Activated CD8-positive, alpha-beta memory T cell treated with anti-CD3 and anti-CD28 coated beads, Interleukin-2, amount 50 U/mL, for 48 hours (primary cell): ENCODE measurements around the gene SLC17A8.

Source experiments
- DNase-seq: peaks from one replicate; pipeline ENCODE4 v3.0.0-alpha.2; 2020

Gene SLC17A8

GRCh38 chr12:100433701-100434100 is 76.8 kb downstream of the SLC17A8 start:
- DNase-seq: no peak

GRCh38 chr12:100434177-100434576 is 77.3 kb downstream of the SLC17A8 start:
- DNase-seq: no peak

GRCh38 chr12:100435957-100436356 is 79.1 kb downstream of the SLC17A8 start:
- no peak for DNase-seq

- DNase-seq: no peak
These were observed 80.4 kb downstream of the SLC17A8 start for GRCh38 chr12:100437038-100437841.

- DNase-seq: no peak
These were observed 82.9 kb downstream of the SLC17A8 start for GRCh38 chr12:100439797-100440196.

GRCh38 chr12:100442403-100442802 is 85.5 kb downstream of the SLC17A8 start:
- DNase-seq: no peak

GRCh38 chr12:100443434-100443833 is 86.6 kb downstream of the SLC17A8 start:
- DNase-seq: no peak

DNA sequence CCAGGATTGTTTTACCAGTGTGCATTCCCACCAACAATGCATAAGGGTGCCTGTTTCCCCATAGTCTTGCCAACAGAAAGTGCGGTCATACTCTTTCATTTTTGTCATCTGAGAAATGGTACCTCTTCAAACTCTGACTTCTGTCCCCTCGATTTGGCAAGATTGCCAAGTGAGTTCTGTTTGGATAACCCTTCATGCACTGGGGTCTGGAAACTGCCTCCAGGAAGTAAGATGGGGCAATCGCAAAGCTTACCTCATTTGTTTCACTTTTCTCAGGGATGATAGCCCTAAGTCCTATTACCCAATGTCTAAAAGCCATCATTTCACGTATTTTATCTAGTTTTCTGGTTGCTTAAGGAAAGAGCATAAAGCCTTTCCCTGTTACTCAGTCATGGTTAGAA is 88.2 kb downstream of the SLC17A8 start:
- no peak for DNase-seq

DNA sequence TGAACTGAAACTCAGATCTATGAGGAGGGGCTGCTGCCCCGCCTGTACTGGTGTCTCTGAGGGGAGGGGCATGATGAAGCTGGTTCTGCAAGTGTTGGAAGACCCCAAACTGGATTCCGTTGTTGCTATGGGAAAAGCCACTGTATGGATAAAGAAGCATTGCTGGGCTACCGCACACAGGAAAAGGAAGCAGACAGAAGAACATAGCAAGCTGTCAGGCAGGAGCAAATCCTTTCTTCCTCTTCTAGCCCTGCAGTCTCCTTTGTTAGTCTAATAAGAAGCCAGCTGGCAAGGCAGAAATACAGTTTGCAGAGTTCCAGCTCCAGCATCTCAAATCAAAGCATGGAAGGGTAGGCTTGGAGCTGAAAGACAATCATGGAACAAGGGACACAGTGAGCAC is 90.5 kb downstream of the SLC17A8 start:
- no peak for DNase-seq

- no peak for DNase-seq
These were observed 91.8 kb downstream of the SLC17A8 start for GRCh38 chr12:100448656-100449055.

DNA sequence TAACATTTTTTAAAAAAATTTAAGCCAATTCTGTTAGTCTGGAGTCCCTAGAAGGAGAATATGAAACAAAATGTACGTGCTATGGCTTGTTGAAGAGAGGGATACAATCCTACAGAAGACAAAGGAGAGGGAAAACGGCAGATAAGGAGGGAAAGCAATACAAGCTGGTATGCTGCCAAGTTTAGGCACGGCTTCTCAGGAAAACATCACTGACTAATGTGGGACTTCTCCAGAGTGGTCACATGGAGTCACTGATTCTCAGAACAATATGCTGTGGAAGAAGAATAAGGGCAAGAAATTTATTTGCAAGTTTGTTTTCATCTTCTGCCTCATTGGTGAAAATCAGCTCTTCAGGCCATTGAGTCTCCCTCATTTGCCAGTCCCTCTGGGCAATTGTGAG is 93.9 kb downstream of the SLC17A8 start:
- no peak for DNase-seq

GRCh38 chr12:100453951-100454350 is 97.1 kb downstream of the SLC17A8 start:
- DNase-seq: no peak

DNA sequence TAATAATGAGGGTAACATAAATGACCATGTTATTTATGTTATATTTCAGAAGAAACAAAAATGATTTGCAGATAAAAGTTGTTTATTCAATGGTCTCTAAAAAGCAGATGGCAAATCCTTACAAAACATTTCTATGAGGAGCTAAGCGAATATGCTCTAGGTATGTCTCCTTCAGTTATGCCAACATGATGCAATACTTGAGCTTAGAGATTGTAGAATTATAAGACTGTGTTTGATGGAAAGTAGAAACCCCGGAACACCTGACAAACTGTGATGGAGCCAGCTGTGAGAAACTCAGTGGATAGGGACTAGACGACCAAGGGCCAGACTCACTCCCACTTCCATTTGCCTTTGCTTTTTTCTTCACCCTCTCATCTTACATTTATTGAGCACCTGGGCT is 99.0 kb downstream of the SLC17A8 start:
- DNase-seq: no peak

DNA sequence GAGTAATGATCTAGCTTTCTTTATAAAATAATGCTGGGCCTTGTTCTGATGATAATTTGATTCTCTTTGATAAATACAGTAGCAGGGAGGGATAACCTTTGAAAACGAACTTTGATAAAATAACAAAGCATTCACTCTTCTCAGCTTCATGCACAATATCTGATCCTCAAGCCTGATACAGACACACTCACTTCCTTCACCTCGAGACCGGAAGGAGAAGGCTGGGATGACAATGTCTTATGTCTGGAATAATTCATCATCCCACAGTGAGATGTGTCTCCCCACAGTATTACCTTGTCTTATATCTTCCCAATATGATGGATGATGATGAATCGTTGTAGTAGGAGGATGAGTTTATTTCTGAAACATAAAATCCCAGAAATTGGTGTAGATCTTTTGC is 101.3 kb downstream of the SLC17A8 start:
- DNase-seq: no peak

DNA sequence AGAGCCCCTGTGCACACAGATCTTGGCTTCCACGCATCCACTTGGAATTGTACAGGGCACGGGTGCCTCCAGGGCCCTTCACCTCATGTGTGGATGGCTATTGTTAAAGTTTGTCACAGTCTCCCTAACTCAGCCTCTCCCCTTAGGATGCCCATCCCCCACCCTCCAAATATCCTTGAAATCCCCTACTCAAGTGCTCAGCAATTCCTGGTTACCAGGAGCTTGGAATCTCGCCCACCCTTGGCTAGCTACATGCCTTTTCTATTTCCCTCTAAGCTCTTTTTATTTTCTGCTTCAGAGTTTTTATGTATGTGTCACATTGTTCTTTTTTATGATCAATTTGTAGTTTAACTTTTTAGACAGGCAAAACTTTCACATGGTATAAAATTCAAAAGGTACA is 103.8 kb downstream of the SLC17A8 start:
- DNase-seq: no peak

- DNase-seq: no peak
These were observed 104.6 kb downstream of the SLC17A8 start for GRCh38 chr12:100461330-100461973.

GRCh38 chr12:100463661-100464060 is 106.8 kb downstream of the SLC17A8 start:
- DNase-seq: no peak

GRCh38 chr12:100464529-100464928 is 107.7 kb downstream of the SLC17A8 start:
- no peak for DNase-seq

DNA sequence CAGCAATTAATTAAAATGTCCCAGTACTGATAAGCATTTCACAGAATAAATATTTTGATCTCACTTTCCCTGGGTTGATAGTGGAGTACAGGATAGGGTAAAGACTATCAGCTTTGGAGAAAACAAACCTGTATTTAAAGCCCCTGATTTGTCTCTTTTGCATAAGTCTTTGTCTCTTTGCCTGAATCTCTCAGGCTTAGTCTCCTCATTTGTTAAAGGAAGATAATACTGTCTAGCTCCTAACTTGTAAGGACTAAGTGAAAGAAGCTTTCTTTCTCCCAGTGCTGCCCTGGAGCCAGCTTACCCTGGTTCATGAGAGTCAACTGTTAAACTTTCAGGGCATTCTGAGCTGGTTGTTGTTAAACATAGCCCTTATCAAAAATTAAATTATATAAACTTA is 111.3 kb downstream of the SLC17A8 start:
- no peak for DNase-seq
